ENCODE results near the gene PHACTR1.

DNA sequence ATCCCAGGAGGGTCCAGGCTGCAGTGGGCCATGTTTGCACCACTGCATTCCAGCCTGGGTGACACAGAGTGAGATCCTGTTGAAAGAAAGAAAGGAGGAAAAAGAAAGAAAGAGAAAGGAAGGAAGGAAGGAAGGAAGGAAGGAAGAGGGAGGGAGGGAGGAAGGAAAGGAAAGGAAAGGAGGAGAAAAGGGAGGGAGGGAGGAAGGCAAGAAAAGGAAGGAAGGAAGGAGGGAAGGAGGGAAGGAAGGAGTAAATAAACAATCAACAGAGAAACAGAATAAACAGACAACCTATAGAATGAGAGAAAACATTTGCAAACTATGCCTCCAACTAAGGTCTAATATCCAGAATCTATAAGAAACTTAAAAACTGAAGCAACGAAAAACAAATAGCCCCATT lies 11.6 kb upstream of the PHACTR1 start:
- TF ChIP-seq CTCF (conservative IDR thresholded peaks at IDR 0.05; ENCODE audit: low read depth, low read length) (no peak), EZH2 (IDR thresholded peaks at IDR 0.05; ENCODE audit: low read length, unreplicated experiment) (no peak)

Measured in PC-3 (cell line).